Measurements from ENCODE around the gene CHRDL2. TPM values are rescaled to one million over a fixed set of nuclear protein-coding genes. Genes with fewer than 3 reads are reported as not detected.
A peak's percentile ranks its signal among the peaks of the same experiment; 100 is the strongest.

CHRDL2 gene
- total and polyA plus RNA-seq, 2 of the 13 experiments (the other 11 are each of a cell fraction or from before 2014, with no cell fraction given): 0.04 TPM; not detected in 1

GRCh38 chr11:74739546-74740270 is 8.5 kb upstream of the CHRDL2 start (continued):
- TF ChIP-seq HNF1B (CRISPR knock-in tag; IDR thresholded peaks at IDR 0.05) (0 out of 2 replicates have a peak, but pooled peaks have one; percentile 32), FOXA1 (IDR thresholded peaks at IDR 0.05) (no peak), FOXA1 (CRISPR knock-in tag; IDR thresholded peaks at IDR 0.05) (peak; percentile 90), TCF7 (IDR thresholded peaks at IDR 0.05; ENCODE audit: low read depth) (no peak), ZNF850 (CRISPR knock-in tag; conservative IDR thresholded peaks at IDR 0.05) (0 out of 2 replicates have a peak, but pooled peaks have one; percentile 38), THAP11 (CRISPR knock-in tag; IDR thresholded peaks at IDR 0.05) (0 out of 2 replicates have a peak, but pooled peaks have one; percentile 39), ELF3 (CRISPR knock-in tag; IDR thresholded peaks at IDR 0.05) (0 out of 2 replicates have a peak, but pooled peaks have one; percentile 43)

- in situ Hi-C loops (cut with HindIII; ENCODE audit: extremely low pct_ligation_motif_present, low pct_unique_long_range_greater_than_20kb) (loop anchor here (5.0 kb wide), 1 partner anchor 34 kb away; no protein-coding TSS in a partner anchor), intact Hi-C loops (cut with micrococcal nuclease; ENCODE audit: unreplicated experiment) (no loop called here)
- DNase-seq (ENCODE audit: low spot score): no peak
- CTCF ChIA-PET (ENCODE audit: low intra/inter-chr PET ratio, low total read pairs): no interaction called here
- Histone ChIP-seq H3K36me3 (replicated peaks in 1 of 2; ENCODE audit: control insufficient read depth in 1 of 2, insufficient read depth in 2 of 2, low read length in 2 of 2) (no peaks in the 10 kb centered on the region), H3K4me3 (replicated peaks in 1 of 3; ENCODE audit: insufficient read depth in 1 of 3, low read depth in 2 of 3, low read length in 3 of 3) (no peak overlapping the region), H3K4me1 (ENCODE audit: insufficient read depth, low read length) (peaks cover 64% of the 10 kb centered on the region), H3K9me3 (ENCODE audit: low read length) (no peaks in the 10 kb centered on the region), H3K4me2 (ENCODE audit: low read depth, low read length) (no peak overlapping the region; the same call in 1 of the 2 replicates), H4K20me1 (ENCODE audit: insufficient read depth, low read length) (no peaks in the 10 kb centered on the region), H3K27me3 (ENCODE audit: control insufficient read depth in 1 of 2, insufficient read depth in 2 of 2, low read length in 2 of 2) (peaks cover 0 to 26% of the 10 kb centered on the region in 2 experiments; a peak in 3 of 5 replicates), H2AFZ (ENCODE audit: low read length) (no peak overlapping the region), H3K79me2 (ENCODE audit: insufficient read depth, low read length) (no peaks in the 10 kb centered on the region), H3K9ac (ENCODE audit: insufficient read depth, low read depth, low read length) (no peak overlapping the region), H3K27ac (ENCODE audit: extremely low read length, insufficient read depth, low read length) (no peak overlapping the region)
- POLR2A ChIA-PET: no interaction called here
- TF ChIP-seq ZNF33A (CRISPR knock-in tag; IDR thresholded peaks at IDR 0.05; ENCODE audit: borderline replicate concordance) (0 out of 2 replicates have a peak, but pooled peaks have one; percentile 5), TRIM22 (IDR thresholded peaks at IDR 0.05) (no peak), AHDC1 (CRISPR knock-in tag; IDR thresholded peaks at IDR 0.05; ENCODE audit: borderline replicate concordance) (0 out of 2 replicates have a peak, but pooled peaks have one; percentile 11), ZNF550 (CRISPR knock-in tag; IDR thresholded peaks at IDR 0.05; ENCODE audit: borderline replicate concordance) (no peak)
- no TSS peak for BruUV-seq (replicated peaks)
- WGBS (ENCODE audit: low lambda C conversion rate): 63% methylated on average over 2 of the region's 2 CpGs
- no peak for FAIRE-seq
- no peak for ATAC-seq
Measured at GRCh38 chr11:74736031-74736430, 4.8 kb upstream of the CHRDL2 start.
